Suprapubic skin (tissue), 4 donors: Measurements from ENCODE around the gene REN.

ENCODE experiments used
- EP300 ChIP-seq: sonication (generic); formaldehyde crosslinking; IDR thresholded peaks from one replicate; pipeline ENCODE4 v1.6.1; 2017; ENCODE audit warnings: antibody characterized with exemption
- POLR2A ChIP-seq, 2 donors: fragments of 450-650 bp; IDR thresholded peaks; one replicate each; pipeline ENCODE4 v1.6.1; 2017; ENCODE audit warnings: antibody characterized with exemption in 2 of 2, mild to moderate bottlenecking in 2 of 2, moderate library complexity in 2 of 2
- POLR2AphosphoS5 ChIP-seq, 3 donors: sonication (generic); formaldehyde crosslinking; IDR thresholded peaks; one replicate each; pipeline ENCODE4 v1.6.1; 2017; ENCODE audit warnings: antibody characterized with exemption in 3 of 3
- TF ChIP-seq, protein P1 (sequence below), 2 donors: fragments of 200-600 bp in 1 of 2; fragments of 450-650 bp in 1 of 2; sonication (generic) in 1 of 2; IDR thresholded peaks; one replicate each; pipeline ENCODE4 v1.5.1; 2016 to 2019; ENCODE audit warnings: antibody characterized with exemption in 2 of 2, mild to moderate bottlenecking in 1 of 2, moderate library complexity in 1 of 2

- TF ChIP-seq, protein P1, sequence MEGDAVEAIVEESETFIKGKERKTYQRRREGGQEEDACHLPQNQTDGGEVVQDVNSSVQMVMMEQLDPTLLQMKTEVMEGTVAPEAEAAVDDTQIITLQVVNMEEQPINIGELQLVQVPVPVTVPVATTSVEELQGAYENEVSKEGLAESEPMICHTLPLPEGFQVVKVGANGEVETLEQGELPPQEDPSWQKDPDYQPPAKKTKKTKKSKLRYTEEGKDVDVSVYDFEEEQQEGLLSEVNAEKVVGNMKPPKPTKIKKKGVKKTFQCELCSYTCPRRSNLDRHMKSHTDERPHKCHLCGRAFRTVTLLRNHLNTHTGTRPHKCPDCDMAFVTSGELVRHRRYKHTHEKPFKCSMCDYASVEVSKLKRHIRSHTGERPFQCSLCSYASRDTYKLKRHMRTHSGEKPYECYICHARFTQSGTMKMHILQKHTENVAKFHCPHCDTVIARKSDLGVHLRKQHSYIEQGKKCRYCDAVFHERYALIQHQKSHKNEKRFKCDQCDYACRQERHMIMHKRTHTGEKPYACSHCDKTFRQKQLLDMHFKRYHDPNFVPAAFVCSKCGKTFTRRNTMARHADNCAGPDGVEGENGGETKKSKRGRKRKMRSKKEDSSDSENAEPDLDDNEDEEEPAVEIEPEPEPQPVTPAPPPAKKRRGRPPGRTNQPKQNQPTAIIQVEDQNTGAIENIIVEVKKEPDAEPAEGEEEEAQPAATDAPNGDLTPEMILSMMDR (IDR thresholded peaks at IDR 0.05), result no peak
- TF ChIP-seq EP300 (no peak), POLR2A (IDR thresholded peaks at IDR 0.05) (no peak), POLR2AphosphoS5 (IDR thresholded peaks at IDR 0.05) (no peak)
These were observed 24.4 kb upstream of the REN start for GRCh38 chr1:204190212-204191211.
